GM13976 (cell line): ENCODE data around the gene SCAMP4.
A peak's percentile ranks its signal among the peaks of the same experiment; 100 is the strongest.

ENCODE experiments used
- DNase-seq: peaks from one replicate; pipeline ENCODE4 v3.0.0; 2012; ENCODE audit warnings: low spot score
- in situ Hi-C: fragments of 300-500 bp; cut with MboI; formaldehyde crosslinking; loops from one replicate; pipeline ENCODE4 v1.12.0; 2022; ENCODE audit warnings: low sequenced_read_pairs, mixed read lengths, inconsistent platforms; ENCODE audit not compliant: unreplicated experiment
- TF ChIP-seq, protein P1 (sequence below): IDR thresholded peaks from 2 replicates; pipeline ENCODE4 v1.5.1; 2012; ENCODE audit warnings: borderline replicate concordance, mild to moderate bottlenecking; ENCODE audit not compliant: insufficient read depth; ENCODE audit errors: extremely low read depth, missing control alignments, control extremely low read depth

The SCAMP4 gene

DNA sequence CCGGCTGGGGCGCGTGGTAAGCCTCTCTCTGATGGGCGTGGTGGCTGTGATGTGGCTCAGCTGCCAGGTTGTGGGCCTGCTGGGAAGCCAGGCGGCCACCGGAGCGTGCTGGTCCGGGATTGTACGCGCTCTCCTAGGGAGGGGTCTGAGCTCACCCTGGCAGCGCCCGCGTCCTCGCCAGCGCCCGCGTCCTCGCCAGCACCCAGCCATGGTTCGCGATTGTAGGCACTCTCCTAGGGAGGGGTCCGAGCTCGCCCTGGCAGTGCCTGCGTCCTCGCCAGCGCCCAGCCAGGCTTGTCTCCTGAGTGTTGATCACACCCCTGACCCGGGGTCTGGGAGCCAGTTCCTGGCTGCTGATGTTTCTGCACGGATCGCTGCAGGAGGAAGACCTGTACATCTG lies 13.8 kb downstream of the SCAMP4 start:
- TF ChIP-seq, protein P1, sequence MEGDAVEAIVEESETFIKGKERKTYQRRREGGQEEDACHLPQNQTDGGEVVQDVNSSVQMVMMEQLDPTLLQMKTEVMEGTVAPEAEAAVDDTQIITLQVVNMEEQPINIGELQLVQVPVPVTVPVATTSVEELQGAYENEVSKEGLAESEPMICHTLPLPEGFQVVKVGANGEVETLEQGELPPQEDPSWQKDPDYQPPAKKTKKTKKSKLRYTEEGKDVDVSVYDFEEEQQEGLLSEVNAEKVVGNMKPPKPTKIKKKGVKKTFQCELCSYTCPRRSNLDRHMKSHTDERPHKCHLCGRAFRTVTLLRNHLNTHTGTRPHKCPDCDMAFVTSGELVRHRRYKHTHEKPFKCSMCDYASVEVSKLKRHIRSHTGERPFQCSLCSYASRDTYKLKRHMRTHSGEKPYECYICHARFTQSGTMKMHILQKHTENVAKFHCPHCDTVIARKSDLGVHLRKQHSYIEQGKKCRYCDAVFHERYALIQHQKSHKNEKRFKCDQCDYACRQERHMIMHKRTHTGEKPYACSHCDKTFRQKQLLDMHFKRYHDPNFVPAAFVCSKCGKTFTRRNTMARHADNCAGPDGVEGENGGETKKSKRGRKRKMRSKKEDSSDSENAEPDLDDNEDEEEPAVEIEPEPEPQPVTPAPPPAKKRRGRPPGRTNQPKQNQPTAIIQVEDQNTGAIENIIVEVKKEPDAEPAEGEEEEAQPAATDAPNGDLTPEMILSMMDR, result no peak
- in situ Hi-C loops, result no loop called here
- DNase-seq, result no peak

DNA sequence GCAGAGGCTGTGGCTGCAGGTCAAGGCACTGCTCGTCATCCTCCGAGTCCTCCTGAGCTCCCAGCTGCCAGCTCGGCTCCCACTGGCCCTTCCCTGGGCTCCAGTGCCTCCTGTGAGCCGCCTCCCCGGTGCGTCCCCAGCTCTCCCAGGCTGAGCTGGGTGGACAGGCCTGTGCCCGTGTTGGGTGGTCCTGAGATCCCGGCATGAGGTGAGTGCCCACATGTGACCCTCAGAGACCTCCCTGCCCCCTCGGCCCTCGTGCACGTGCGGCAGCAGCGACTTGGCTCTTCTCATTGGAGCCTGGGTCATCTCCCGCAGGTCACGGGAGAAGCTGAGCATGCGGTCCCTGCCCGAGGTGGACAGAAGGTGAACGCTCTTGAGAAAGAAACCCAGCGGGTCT lies 15.4 kb downstream of the SCAMP4 start:
- in situ Hi-C loops, result no loop called here
- TF ChIP-seq, protein P1, result no peak
- DNase-seq, result no peak

DNA sequence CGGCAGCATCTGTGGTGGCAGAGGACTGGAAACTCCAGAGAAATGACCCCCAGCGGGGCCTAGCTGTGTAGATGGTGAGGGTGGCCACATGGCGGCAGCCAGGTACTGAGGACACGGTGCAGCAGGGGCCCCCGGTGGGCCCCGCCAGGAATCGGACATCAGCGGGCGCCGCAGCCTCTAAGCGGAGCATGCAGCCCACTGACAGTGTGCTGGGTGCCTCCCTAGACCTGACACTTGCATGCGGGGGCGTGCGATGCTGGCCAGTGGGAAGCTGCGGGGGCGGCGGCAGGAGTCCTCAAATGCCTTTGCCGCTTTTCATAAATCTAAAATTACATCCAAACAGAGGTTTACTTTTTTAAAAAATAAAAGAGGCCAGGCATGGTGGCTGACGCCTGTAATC lies 16.1 kb downstream of the SCAMP4 start:
- in situ Hi-C loops, result no loop called here
- TF ChIP-seq, protein P1, result no peak

DNA sequence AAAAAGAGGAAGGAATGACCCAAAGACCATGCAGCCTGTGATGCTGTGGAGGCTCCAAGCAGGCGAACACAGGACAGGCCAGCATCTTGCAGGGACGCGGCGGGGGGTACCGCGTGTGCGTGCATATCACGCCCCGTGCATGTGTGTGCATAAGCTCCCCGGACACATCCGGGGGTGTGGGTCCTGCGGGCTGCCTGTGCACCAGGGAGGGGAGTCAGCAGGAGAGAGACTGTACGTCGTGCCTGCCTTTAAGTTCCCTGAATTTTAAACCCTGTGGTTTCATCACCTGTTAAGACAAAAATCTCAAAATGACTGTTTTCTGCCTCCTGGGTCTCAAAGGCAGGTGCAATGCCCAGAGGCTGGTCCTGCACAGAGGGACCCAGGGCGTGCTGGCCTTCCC lies 16.6 kb downstream of the SCAMP4 start:
- in situ Hi-C loops, result no loop called here
- DNase-seq, result no peak
- TF ChIP-seq, protein P1, result no peak

More for the DNA sequence above, 16.1 kb downstream of the SCAMP4 start:
- no peak for DNase-seq

DNA sequence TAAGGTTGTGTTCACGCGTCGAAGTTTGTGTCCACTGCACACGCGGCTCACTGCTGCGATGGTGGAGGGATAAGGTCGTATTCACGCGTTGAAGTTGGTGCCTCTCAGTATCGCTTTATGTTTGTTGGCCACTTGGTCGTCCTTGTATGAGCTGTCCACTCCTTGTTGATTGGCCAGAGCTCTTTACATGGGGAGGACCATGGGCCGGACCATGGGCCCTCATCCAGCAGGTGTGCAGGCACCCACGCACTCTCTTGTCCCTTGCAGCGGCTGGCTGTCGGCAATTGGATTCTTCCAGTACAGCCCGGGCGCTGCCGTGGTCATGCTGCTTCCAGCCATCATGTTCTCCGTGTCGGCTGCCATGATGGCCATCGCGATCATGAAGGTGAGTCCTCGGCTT lies 17.6 kb downstream of the SCAMP4 start:
- TF ChIP-seq, protein P1, result no peak
- in situ Hi-C loops, result no loop called here
- DNase-seq, result no peak

DNA sequence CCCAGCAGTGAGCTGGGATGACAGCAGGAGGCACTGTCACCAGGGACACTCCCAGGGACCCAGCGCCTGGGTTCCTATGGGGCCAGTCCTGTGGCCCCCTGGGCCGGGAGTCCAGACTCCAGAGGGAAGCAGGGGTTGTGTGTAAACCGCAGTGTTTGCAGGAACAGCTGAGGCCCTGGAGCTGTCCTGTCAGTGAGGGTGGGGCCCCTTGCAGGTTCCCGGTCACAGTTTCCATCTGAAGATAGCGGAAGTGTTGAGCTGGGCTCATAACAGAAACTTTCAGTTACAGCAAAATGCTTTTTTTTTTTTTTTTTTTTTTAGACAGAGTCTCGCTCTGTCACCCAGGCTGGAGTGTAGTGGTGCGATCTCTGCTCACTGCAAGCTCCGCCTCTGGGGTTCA lies 18.1 kb downstream of the SCAMP4 start:
- TF ChIP-seq, protein P1, result no peak
- in situ Hi-C loops, result no loop called here
- DNase-seq, result peak; percentile 66
